Stomach (tissue), 9 donors: ENCODE measurements around the gene XXYLT1. TPM values are rescaled to one million over a fixed set of nuclear protein-coding genes. Genes with fewer than 3 reads are reported as not detected.

Experiments used
- DNase-seq, 2 donors: peaks; one replicate each; pipeline versions ENCODE4 v3.0.0 to v3.0.0-alpha.2; 2013 to 2019
- H3K27ac ChIP-seq, 5 donors: fragments of 200-600 bp in 4 of 5; sonication (generic) in 4 of 5; one replicate each; pipeline ENCODE4 v1.5.1; 2013 to 2019; ENCODE audit warnings: mild to moderate bottlenecking in 1 of 5, moderate library complexity in 1 of 5
- H3K27me3 ChIP-seq, 3 donors: fragments of 200-600 bp; sonication (generic); one replicate each; pipeline ENCODE4 v1.5.1; 2017 to 2019; ENCODE audit warnings: mixed run types in 1 of 3
- H3K36me3 ChIP-seq, 4 donors: fragments of 200-600 bp; sonication (generic); 1 replicate in 3 of 4; 2 replicates in 1 of 4; pipeline ENCODE4 v1.5.1; 2016 to 2019
- H3K4me1 ChIP-seq, 4 donors: fragments of 200-600 bp; sonication (generic); one replicate each; pipeline ENCODE4 v1.5.1; 2016 to 2019
- H3K4me3 ChIP-seq, 4 donors: fragments of 200-600 bp; sonication (generic) in 3 of 4; one replicate each; pipeline ENCODE4 v1.5.1; 2016 to 2019; ENCODE audit warnings: mild to moderate bottlenecking in 1 of 4
- H3K9me3 ChIP-seq, 4 donors: fragments of 200-600 bp; sonication (generic); one replicate each; pipeline ENCODE4 v1.5.1; 2016 to 2019
- EP300 ChIP-seq: sonication (generic); formaldehyde crosslinking; IDR thresholded peaks from one replicate; pipeline ENCODE4 v1.6.1; 2017; ENCODE audit warnings: antibody characterized with exemption
- POLR2A ChIP-seq, 4 donors: fragments of 450-650 bp; IDR thresholded peaks; one replicate each; pipeline ENCODE4 v1.6.1; 2016; ENCODE audit warnings: antibody characterized with exemption in 4 of 4, control low read depth in 2 of 4, mild to moderate bottlenecking in 1 of 4, moderate library complexity in 1 of 4
- POLR2AphosphoS5 ChIP-seq, 3 donors: sonication (generic); formaldehyde crosslinking; IDR thresholded peaks; one replicate each; pipeline ENCODE4 v1.6.1; 2016; ENCODE audit warnings: antibody characterized with exemption in 3 of 3
- WGBS, 5 donors: extraction: QIAGEN DNeasy Blood & Tissue Kit in 3 of 5; methylation state at CpG; one replicate each; pipeline versions ENCODE4 v1.1.5 to v1.1.7; 2013 to 2018; 5-methylcytosine and 5-hydroxymethylcytosine counted together
- intact Hi-C: fragments of 100-400 bp; cut with DNase I; formaldehyde crosslinking; loops from one replicate; pipeline ENCODE4 v1.15.1; 2023; ENCODE audit warnings: low total_unique reads
- polyA plus RNA-seq, 3 donors: library from polyadenylated mRNA; stranded (reverse); fragments of 200-250 nt; gene quantifications; one replicate each; pipeline ENCODE4 v1.2.3, GENCODE V29; 2013
- total RNA-seq, 5 donors: library from RNA; depleted of rRNA; stranded (reverse); fragments of >200 nt; gene quantifications; one replicate each; pipeline versions ENCODE4 v1.1.0 to v1.2.3, GENCODE V29; 2014 to 2016
- TF ChIP-seq, protein P1 (sequence below), 7 experiments: fragments of 450-650 bp in 4 of 7; fragments of 200-600 bp in 3 of 7; sonication (generic) in 3 of 7; IDR thresholded peaks; one replicate each; pipeline ENCODE4 v1.5.1; 2016 to 2019; ENCODE audit warnings: antibody characterized with exemption in 7 of 7, control low read depth in 2 of 7, mild to moderate bottlenecking in 1 of 7
- donor health status: healthy with polysubstance abuse.
- donor health status: Bipolar disorder and iron deficiency.
- donor health status: healthy.

XXYLT1 gene
- total and polyA plus RNA-seq, 8 donors = 2.1 to 41.5 (median 11.4) TPM; not detected in 1

DNA sequence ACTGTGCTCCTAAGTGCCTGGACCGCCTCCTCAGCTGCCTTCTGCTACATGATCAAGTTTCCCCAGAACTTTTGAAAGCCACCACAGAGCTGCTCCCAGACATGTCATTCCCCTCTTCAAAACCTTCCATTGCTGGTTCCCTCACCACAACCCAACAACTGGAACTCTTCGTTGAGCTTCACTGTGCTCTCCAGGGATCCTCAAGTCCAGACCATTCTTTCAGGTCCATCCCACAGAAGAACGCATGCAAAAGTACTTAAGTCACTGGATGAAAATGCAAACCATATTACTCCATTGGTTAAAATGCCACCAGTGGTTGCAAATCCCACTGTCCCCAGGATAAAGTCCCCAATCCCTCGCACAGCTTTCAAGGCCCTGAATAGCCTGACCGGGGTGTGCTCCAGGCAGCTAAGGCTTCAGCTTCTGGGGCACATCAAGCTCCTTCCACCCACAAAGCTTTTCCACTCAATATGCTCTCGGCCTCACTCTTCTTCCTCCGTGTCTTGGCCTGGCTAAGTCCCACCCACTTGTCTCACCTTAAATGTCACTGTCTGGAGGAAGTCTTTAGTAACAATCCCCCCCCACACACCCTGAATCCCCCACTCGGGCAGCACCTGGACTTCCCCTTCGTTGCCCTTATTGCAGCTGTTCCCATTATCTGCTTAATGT lies 84.8 kb downstream of the XXYLT1 start:
- H3K36me3 ChIP-seq = no peaks in the 10 kb centered on the region
- H3K27me3 ChIP-seq = no peaks in the 10 kb centered on the region
- intact Hi-C loops = no loop called here
- peaks cover 0 to 4% (median 1%) of the 10 kb centered on the region in 4 donors for H3K9me3 ChIP-seq
- H3K27ac ChIP-seq = peak overlapping the region in 1 of 5 donors; percentile 16
- H3K4me3 ChIP-seq = no peak overlapping the region
- TF ChIP-seq EP300 = no peak
- TF ChIP-seq POLR2A (IDR thresholded peaks at IDR 0.05) = no peak
- no peak for TF ChIP-seq POLR2AphosphoS5 (IDR thresholded peaks at IDR 0.05)
- TF ChIP-seq, protein P1, sequence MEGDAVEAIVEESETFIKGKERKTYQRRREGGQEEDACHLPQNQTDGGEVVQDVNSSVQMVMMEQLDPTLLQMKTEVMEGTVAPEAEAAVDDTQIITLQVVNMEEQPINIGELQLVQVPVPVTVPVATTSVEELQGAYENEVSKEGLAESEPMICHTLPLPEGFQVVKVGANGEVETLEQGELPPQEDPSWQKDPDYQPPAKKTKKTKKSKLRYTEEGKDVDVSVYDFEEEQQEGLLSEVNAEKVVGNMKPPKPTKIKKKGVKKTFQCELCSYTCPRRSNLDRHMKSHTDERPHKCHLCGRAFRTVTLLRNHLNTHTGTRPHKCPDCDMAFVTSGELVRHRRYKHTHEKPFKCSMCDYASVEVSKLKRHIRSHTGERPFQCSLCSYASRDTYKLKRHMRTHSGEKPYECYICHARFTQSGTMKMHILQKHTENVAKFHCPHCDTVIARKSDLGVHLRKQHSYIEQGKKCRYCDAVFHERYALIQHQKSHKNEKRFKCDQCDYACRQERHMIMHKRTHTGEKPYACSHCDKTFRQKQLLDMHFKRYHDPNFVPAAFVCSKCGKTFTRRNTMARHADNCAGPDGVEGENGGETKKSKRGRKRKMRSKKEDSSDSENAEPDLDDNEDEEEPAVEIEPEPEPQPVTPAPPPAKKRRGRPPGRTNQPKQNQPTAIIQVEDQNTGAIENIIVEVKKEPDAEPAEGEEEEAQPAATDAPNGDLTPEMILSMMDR (IDR thresholded peaks at IDR 0.05) = no peak
- peaks cover 10 to 43% (median 20%) of the 10 kb centered on the region in 4 donors for H3K4me1 ChIP-seq
- WGBS, 5 donors = 79 to 92% (median 88%) methylated on average over 9 of the region's 9 CpGs
- no peak for DNase-seq

DNA sequence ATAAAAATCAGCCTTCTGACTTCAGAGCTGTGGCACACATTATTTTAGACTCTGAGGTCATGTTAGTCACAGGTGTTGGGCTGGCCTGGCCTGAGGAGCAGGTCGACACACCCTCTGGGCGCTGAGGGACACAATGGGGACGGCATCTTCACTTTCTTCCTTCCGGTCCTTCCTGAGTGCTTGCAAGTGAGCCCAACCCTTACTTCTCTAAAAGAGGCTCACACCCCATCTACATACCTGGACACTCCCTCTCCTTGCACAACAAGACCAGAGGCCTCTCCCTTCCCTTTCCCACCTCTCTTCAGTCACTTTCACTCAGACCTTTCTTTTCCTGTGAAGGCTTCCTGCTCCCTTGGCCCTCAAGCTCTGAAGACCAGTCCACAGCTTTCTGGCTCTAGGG lies 85.4 kb downstream of the XXYLT1 start:
- WGBS, 5 donors = 54 to 92% (median 65%) methylated on average over 4 of the region's 4 CpGs
- intact Hi-C loops = no loop called here
- H3K9me3 ChIP-seq = peaks cover 0 to 1% (median 0%) of the 10 kb centered on the region in 4 donors
- no peaks in the 10 kb centered on the region for H3K27me3 ChIP-seq
- no peak overlapping the region for H3K4me3 ChIP-seq
- peak in 1 of 2 donors; percentile 71 for DNase-seq
- TF ChIP-seq POLR2A (IDR thresholded peaks at IDR 0.05) = no peak
- H3K36me3 ChIP-seq = no peaks in the 10 kb centered on the region
- H3K4me1 ChIP-seq = peaks cover 10 to 44% (median 20%) of the 10 kb centered on the region in 4 donors
- H3K27ac ChIP-seq = peak overlapping the region in 1 of 5 donors; percentile 16

DNA sequence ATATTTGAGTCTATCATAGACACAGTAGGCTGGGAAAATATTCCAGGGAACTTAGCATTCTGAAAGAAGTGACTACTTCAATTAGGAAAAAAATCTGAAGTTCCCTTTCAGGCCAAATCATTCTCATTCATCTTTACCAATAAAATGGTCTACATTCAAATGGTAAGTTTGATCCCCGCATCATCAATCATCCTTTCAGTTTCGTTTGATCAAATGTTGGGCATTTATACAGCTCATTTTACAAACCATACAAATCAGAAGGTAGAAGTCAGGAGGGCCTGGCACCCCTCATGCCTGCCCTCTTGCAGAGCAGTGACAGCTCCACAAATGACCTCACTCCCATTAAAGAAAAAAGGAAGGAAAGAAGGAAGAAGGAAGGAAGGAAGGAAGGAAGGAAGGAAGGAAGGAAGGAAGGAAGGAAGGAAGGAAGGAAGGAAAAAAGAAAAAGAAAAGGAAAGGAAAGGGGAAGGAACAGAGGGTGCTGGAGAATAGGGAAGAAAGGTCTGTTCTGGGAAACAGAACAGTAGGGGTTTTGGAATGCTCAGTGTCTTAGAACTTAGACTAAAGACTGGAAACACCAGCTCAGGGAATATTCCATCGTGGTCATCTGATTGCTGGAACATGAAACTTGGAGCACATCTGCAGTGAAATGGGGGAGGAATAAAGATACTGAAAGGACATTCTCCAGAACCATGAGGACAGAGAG lies 86.1 kb downstream of the XXYLT1 start:
- Histone ChIP-seq H3K36me3 (no peaks in the 10 kb centered on the region), H3K27me3 (no peaks in the 10 kb centered on the region), H3K4me3 (no peak overlapping the region), H3K27ac (peak overlapping the region in 1 of 5 donors; percentile 16), H3K4me1 (peaks cover 10 to 51% (median 24%) of the 10 kb centered on the region in 4 donors), H3K9me3 (no peaks in the 10 kb centered on the region)
- no peak for DNase-seq
- TF ChIP-seq POLR2AphosphoS5 (IDR thresholded peaks at IDR 0.05) (no peak), EP300 (no peak), POLR2A (IDR thresholded peaks at IDR 0.05) (no peak)
- TF ChIP-seq, protein P1 (IDR thresholded peaks at IDR 0.05) = no peak
- 80 to 87% (median 84%) methylated on average over 3 of the region's 3 CpGs for WGBS, 5 donors
- intact Hi-C loops = no loop called here

DNA sequence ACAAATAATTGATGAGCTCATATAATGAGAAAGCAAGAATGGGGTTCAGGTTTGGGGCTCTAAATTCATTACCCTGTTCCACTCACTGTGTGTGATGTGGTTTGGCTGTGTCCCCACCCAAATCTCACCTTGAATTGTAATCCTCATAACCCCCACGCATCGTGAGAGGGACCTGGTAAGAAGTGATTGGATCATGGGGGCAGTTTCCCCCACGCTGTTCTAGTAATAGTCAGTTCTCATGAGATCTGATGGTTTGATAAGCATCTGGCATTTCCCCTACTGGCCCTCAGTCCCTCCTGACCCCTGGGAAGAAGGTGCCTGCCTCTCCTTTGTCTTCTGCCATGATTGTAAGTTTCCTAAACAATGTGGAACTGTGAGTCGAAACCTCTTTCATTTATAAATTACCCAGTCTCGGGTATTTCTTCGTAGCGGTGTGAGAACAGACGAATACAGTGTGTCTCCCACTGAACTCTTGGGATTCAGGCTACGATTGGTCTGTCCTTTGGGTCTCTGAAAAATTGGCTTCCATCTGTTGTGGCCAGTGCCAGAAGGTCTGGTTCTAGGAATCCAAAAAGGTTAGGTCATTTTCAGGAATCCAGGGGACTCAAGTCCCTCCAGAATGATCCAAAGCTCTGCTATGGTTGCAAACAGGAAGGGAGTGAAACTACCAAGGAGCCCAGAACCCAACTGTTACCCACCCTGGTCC lies 87.7 kb downstream of the XXYLT1 start:
- no peak for DNase-seq
- no peaks in the 10 kb centered on the region for H3K9me3 ChIP-seq
- no peak overlapping the region for H3K4me3 ChIP-seq
- no peaks in the 10 kb centered on the region for H3K27me3 ChIP-seq
- H3K36me3 ChIP-seq = no peaks in the 10 kb centered on the region
- 81 to 94% (median 87%) methylated on average over 9 of the region's 9 CpGs for WGBS, 5 donors
- intact Hi-C loops = no loop called here
- H3K4me1 ChIP-seq = peaks cover 23 to 64% (median 35%) of the 10 kb centered on the region in 4 donors
- TF ChIP-seq POLR2AphosphoS5 (IDR thresholded peaks at IDR 0.05) (no peak), EP300 (no peak), POLR2A (IDR thresholded peaks at IDR 0.05) (no peak)
- TF ChIP-seq, protein P1 (IDR thresholded peaks at IDR 0.05) = no peak
- peak overlapping the region in 1 of 5 donors; percentile 34 for H3K27ac ChIP-seq
